GM21423 (cell line): ENCODE results near the gene STK24.
"Not testable (repeated sequence)": the region's sequence is repeated elsewhere in the genome, so short reads cannot be mapped to it uniquely, and the experiment has no call there.

Experiments used
- ATAC-seq: cut with Tn5 transposase; IDR thresholded peaks from one replicate; pipeline ENCODE4 v1.9.1; 2021; ENCODE audit warnings: mild to moderate bottlenecking, moderate library complexity; ENCODE audit not compliant: unreplicated experiment

The STK24 gene

GRCh38 chr13:98584668-98585397, 7.9 kb upstream of the STK24 start:
- no peak for ATAC-seq

DNA sequence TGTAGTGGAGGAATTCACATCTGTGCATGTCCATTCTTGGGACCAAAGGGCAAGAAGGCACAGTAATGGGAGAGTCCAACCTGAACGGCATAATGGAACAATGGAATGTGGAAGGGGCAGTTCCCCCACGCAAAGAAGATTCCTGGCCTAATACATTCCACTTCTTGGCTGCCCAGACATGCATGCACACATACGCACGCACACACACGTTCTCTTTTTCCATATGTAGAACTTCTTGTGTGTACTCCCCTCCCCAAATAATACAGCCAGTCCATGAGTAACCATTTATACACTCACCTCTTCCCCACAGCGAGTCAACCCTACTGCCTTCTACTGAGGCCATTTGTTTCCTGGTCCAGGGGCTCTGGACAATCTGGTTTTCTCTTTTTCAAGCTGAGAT, 6.0 kb upstream of the STK24 start:
- ATAC-seq, result no peak

DNA sequence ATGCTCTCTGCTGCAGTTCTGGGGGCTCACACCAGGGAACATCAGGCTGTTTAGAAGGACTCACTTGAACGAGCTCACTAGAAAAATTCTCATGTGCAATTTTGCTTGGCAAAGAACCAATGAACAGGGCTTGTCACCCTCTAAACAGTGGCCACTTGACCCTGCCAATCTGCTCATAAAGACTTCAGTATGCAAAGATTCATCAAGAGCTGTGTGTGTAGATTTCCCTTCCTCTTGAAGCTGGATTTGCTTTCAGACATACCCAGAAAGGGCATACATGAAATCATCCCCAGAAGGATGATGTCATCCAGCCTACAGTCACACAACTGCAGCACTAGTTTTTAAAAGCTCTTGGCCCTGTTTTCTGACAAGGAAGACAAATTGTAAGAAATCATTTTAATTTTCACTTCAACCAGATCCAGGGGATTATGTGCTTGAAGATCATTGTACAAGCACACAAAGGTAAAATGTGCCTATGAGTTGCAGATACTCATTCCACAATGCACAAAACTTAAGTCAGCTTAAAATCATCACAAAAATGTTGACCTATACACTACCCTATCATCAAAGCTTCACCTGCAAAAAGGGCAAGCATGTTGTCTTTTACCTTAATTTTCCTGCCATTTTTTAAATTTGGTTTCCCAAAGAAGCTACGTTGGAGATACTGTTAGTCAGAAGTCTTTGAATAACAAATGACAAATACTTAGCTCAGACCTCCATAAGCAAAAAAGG, 5.2 kb upstream of the STK24 start:
- no peak for ATAC-seq

DNA sequence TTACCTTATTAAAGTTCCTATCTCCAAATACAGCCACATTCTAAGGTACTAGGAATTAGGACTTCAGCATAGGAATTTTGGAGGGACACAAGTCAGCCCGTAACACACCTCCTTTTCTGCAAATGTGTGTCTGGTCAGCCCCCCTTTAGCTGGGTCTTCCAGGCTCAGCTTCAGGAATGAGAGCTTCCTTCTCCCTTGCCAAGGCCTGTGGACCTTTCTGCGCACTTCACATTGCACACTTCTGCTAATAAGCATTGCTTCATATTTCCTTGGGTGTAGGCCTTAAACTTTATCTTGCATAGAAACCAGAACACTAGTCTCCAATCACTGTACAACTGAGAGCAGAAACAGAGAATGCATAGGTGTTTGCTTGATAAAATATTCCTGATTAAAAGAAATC, 4.5 kb upstream of the STK24 start:
- no peak for ATAC-seq

- ATAC-seq, result no peak
These were observed 3.5 kb upstream of the STK24 start for GRCh38 chr13:98580420-98580819.

GRCh38 chr13:98577836-98578285, 954 bp upstream of the STK24 start:
- ATAC-seq, result no peak

DNA sequence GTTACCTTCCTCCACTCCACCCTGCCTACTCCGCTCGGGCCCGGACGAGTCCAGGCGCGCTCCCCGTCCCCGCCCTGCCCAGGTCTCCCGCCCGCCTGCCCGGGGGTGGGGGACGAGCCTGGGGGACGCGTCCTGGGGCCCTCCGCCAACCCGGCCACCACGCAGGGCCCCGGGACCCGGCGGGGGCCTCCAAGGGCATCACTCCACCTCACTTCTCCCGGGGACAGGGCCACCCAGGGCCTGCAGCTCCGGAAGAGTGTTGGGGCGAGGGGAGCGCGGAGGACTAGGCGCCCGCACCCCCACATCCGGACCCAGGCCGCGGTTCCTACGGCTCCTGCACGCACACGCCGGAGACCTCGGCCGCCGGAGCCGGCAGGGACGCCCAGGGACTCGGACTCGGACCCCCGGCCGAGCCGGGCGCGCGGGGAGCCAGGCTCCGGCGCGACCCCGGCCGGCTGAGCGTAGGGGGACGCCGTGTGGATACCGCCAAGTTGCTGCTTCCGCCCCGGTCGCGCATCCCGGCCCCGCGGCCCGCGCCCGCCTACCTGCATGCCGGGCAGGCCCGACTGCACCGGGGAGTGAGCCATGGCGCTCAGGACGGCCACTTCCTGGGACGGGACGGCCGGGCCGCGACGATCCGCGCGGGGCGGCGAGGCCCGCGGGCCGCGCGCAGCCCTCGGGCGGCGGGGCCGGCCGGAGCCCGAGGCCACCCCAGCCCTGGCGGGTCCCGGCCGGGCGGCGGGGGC, 534 bp downstream of the STK24 start:
- peak; percentile 27 for ATAC-seq

- no peak for ATAC-seq
These were observed 1.1 kb downstream of the STK24 start for GRCh38 chr13:98575904-98576199.

- no peak for ATAC-seq
These were observed 1.7 kb downstream of the STK24 start for GRCh38 chr13:98575009-98575903.

GRCh38 chr13:98571955-98572662, 4.8 kb downstream of the STK24 start:
- no peak for ATAC-seq

- peak; percentile 84 for ATAC-seq
These were observed 6.0 kb downstream of the STK24 start for GRCh38 chr13:98570929-98571372.

DNA sequence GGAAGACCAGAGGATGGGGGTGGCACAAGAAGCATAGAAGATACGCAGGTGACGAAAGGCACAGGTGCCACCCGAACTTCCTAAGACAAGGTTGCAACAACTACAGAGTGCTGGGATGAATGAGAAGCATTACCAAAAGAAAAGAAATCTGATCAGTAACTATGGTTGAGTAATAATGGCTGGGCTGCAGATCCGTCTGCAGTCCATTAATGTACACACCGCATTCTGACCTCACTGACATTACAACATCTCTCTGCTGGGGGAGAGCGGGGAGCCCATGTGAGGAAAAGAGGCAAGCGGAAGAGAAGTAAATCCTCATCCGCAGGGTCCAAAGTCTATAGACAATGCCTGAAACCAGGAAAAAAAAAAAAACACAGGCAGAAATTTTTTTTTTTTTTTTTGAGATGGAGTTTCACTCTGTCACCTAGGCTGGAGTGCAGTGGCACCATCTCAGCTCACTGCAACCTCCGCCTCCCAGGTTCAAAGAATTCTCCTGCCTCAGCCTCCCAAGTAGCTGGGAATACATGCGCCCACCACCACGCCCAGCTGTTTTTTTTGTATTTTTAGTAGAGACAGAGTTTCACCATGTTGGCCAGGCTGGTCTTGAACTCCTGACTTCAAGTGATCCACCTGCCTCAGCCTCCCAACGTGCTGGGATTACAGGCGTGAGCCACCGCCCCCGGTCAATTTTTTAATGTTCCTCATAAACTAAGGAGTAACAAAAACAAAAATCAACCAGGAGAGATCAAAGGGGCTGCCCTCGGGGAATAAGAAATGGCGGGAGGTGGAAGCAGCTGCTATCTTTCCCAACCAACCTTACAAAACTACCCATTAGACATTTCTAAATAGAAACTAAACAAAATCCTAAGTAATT, 7.2 kb downstream of the STK24 start:
- not testable (repeated sequence) for ATAC-seq

- no peak for ATAC-seq
These were observed 8.0 kb downstream of the STK24 start for GRCh38 chr13:98568918-98569317.

DNA sequence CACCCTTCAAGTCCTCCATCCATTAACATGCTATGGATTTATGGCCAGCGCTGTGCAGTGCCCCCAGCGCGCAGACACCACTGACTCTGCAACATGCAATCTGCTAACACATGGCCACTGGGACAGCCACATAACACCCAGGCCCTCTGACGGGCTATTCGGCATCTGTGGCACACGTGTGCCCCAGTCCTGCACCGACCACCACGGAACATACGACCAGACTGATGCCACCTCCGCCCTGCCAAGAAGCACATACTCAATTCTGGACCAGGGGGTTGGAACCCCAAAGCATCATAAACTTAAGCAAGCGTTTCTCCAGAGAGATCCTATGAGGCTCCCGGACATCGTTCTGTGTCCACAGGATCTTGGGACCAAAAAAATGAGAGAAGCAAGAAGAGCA, 9.8 kb downstream of the STK24 start:
- no peak for ATAC-seq

DNA sequence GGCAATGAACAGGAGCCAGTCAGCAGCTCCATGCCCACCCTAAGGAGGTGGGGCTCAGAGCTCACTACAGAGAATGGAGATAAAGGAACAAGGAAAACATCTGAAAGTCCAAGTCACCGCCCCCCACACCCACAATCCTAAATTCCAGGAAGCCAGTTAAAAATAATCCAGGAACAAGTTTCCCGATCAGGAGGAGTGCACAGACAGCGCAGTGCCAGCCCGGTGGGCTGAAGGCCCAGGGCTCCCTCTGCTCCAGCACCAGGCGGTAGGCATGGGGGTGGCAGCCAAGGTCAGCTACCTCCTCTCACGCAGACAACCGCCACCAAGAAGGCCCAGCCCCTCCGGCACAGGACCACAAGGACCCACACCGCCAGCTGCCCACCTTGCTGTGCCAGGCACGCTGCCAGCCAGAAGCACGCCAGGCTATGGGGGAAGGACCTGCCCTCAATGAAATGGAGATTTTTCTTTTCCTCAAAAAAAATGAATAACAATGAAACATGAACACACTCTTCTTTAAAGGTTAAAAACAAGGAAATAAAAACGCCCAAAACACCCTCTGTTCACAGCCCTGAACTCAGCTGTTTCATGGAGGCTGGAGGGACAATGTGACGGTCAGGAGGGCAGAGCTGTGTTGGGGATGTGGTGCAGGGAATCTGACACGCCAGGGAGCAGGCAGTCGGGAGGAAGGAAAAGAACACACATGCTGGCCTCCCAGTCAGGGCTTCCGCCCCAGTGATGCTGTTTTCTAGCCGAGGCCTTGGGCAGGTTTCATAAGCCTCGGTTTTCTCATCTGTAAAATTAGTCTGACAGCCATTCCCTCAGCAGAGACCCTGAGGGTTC, 11.0 kb downstream of the STK24 start:
- ATAC-seq, result no peak

- no peak for ATAC-seq
These were observed 12.7 kb downstream of the STK24 start for GRCh38 chr13:98564204-98564603.

DNA sequence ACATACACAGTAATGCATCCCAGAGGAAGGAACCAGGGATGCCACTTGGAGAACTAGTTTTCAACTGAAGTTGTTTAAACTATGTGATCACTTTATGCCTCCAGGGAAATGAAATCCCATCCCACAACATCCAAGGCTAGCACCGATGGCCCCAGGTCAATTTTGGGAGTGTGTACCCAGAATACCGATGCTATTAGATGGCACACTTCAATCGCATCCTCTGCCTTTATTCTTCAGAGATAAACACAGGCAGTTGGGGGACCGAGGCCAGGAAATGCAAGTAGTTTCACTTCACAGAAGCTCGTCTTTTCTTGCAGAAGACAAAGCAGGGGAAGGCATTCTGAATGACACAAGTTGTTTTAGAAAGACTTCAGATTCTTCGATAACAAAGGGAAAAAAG, 13.8 kb downstream of the STK24 start:
- ATAC-seq, result no peak

GRCh38 chr13:98559169-98559568, 17.7 kb downstream of the STK24 start:
- ATAC-seq, result no peak
